Right lobe of liver (tissue), 4 donors: Measurements from ENCODE around the gene CEP295NL.
"Not testable (repeated sequence)": the region's sequence is repeated elsewhere in the genome, so short reads cannot be mapped to it uniquely, and the experiment has no call there.

ENCODE experiments used
- POLR2A ChIP-seq: fragments of 450-650 bp; IDR thresholded peaks from one replicate; pipeline ENCODE4 v1.6.1; 2017; ENCODE audit warnings: antibody characterized with exemption, mild to moderate bottlenecking
- TF ChIP-seq, protein P1 (sequence below), 4 donors: fragments of 200-600 bp in 3 of 4; fragments of 450-650 bp in 1 of 4; IDR thresholded peaks; one replicate each; pipeline versions ENCODE4 v1.5.1 to v1.8.0; 2016 to 2022; ENCODE audit warnings: antibody characterized with exemption in 4 of 4, mild to moderate bottlenecking in 2 of 4
- donor health status: DM: no; HTN: no; CAD: no.
- donor health status: DM: no; HTN: no; CAD: no.
- donor health status: DM: no; HTN: yes; CAD: no.

DNA sequence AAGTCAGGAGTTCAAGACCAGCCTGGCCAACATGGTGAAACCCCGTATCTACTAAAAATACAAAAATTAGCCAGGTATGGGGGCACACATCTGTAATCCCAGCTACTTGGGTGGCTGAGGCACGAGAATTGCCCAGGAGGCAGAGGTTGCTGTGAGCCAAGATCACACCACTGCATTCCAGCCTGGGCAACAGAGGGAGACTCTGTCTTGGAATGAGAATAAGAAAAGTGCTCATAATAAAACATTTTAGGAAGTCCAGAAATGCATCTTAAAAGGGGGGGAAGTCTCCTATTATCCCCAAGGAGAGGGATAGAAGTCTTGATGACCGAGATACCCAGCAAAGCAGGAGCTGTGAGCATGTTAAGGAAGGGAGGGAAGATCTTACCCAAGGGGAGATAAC lies 36.0 kb downstream of the CEP295NL start:
- not testable (repeated sequence) for TF ChIP-seq POLR2A
- TF ChIP-seq, protein P1, sequence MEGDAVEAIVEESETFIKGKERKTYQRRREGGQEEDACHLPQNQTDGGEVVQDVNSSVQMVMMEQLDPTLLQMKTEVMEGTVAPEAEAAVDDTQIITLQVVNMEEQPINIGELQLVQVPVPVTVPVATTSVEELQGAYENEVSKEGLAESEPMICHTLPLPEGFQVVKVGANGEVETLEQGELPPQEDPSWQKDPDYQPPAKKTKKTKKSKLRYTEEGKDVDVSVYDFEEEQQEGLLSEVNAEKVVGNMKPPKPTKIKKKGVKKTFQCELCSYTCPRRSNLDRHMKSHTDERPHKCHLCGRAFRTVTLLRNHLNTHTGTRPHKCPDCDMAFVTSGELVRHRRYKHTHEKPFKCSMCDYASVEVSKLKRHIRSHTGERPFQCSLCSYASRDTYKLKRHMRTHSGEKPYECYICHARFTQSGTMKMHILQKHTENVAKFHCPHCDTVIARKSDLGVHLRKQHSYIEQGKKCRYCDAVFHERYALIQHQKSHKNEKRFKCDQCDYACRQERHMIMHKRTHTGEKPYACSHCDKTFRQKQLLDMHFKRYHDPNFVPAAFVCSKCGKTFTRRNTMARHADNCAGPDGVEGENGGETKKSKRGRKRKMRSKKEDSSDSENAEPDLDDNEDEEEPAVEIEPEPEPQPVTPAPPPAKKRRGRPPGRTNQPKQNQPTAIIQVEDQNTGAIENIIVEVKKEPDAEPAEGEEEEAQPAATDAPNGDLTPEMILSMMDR (IDR thresholded peaks at IDR 0.05), result not testable (repeated sequence)
